Endothelial cell of umbilical vein (primary cell): ENCODE measurements around the gene NOB1.

ENCODE experiments used
- EZH2 ChIP-seq: IDR thresholded peaks from 2 replicates; pipeline ENCODE4 v1.6.1; 2012; ENCODE audit warnings: borderline replicate concordance, low read depth, mild to moderate bottlenecking, moderate library complexity, low read length, inconsistent platforms; ENCODE audit not compliant: severe bottlenecking
- FOS ChIP-seq: IDR thresholded peaks from 2 replicates; pipeline ENCODE4 v1.6.1; 2011; ENCODE audit warnings: mild to moderate bottlenecking, low read length, moderate library complexity, borderline replicate concordance; ENCODE audit not compliant: insufficient read depth
- MAX ChIP-seq: IDR thresholded peaks from 2 replicates; pipeline ENCODE4 v1.6.1; 2011; ENCODE audit not compliant: insufficient read depth, insufficient read length
- POLR2A ChIP-seq: IDR thresholded peaks from 2 replicates; pipeline ENCODE4 v1.6.1; 2012; ENCODE audit warnings: low read depth, mild to moderate bottlenecking, control low read depth, low read length
- TF ChIP-seq, protein P1 (sequence below), 2 donors: IDR thresholded peaks; 1 replicate in 1 of 2; 2 replicates in 1 of 2; pipeline ENCODE4 v1.5.1; 2011; ENCODE audit warnings: low read length in 2 of 2, mild to moderate bottlenecking in 2 of 2, moderate library complexity in 2 of 2, control low read depth in 1 of 2, inconsistent platforms in 1 of 2, low read depth in 1 of 2; ENCODE audit not compliant: insufficient read depth in 1 of 2; ENCODE audit errors: extremely low read depth in 1 of 2

DNA sequence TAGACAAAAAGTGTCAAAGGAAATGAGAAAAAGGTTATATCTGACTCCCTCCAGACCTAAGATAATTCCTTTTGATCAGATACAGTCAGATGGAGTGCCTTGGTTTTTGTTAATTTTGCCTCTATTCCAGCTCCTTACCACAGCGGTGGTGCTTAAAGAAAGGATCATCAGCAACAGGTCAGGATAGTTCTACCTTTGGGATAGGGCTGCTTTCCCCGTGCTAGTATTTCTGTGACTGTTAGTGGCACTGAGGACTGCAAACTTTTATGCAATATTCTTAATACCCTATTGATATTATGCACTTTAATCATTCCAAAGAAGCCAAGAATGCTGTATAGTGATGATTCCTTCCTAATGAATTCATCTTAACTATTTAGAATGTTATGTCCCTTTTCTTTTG lies 52.9 kb downstream of the NOB1 start:
- TF ChIP-seq, protein P1, sequence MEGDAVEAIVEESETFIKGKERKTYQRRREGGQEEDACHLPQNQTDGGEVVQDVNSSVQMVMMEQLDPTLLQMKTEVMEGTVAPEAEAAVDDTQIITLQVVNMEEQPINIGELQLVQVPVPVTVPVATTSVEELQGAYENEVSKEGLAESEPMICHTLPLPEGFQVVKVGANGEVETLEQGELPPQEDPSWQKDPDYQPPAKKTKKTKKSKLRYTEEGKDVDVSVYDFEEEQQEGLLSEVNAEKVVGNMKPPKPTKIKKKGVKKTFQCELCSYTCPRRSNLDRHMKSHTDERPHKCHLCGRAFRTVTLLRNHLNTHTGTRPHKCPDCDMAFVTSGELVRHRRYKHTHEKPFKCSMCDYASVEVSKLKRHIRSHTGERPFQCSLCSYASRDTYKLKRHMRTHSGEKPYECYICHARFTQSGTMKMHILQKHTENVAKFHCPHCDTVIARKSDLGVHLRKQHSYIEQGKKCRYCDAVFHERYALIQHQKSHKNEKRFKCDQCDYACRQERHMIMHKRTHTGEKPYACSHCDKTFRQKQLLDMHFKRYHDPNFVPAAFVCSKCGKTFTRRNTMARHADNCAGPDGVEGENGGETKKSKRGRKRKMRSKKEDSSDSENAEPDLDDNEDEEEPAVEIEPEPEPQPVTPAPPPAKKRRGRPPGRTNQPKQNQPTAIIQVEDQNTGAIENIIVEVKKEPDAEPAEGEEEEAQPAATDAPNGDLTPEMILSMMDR (IDR thresholded peaks at IDR 0.05; ENCODE audit: extremely low read depth in 1 of 2, insufficient read depth in 1 of 2, low read depth in 1 of 2, low read length in 2 of 2) = no peak
- TF ChIP-seq POLR2A = no peak
- no peak for TF ChIP-seq EZH2
- no peak for TF ChIP-seq FOS
- TF ChIP-seq MAX = no peak
